Neuronal stem cell (in vitro differentiated cells): ENCODE measurements around the gene ACSF2.
A peak's percentile ranks its signal among the peaks of the same experiment; 100 is the strongest.

Experiments
- DNase-seq: peaks from one replicate; pipeline ENCODE4 v3.0.0-alpha.2; 2013; ENCODE audit warnings: low spot score
- H2AFZ ChIP-seq: one replicate; pipeline ENCODE4 v1.6.1; 2013; ENCODE audit warnings: mild to moderate bottlenecking, low read length, inconsistent platforms
- H2AK5ac ChIP-seq: 2 replicates; pipeline ENCODE4 v1.6.1; 2013; ENCODE audit warnings: low read depth, mild to moderate bottlenecking, inconsistent platforms, low read length, moderate library complexity, mixed read lengths
- H2BK120ac ChIP-seq: 2 replicates; pipeline ENCODE4 v1.6.1; 2013; ENCODE audit warnings: low read depth, mild to moderate bottlenecking, inconsistent platforms, low read length, moderate library complexity, mixed read lengths
- H2BK12ac ChIP-seq: one replicate; pipeline ENCODE4 v1.6.1; 2013; ENCODE audit warnings: low read length, inconsistent platforms
- H2BK15ac ChIP-seq: 2 replicates; pipeline ENCODE4 v1.6.1; 2013; ENCODE audit warnings: mild to moderate bottlenecking, low read length, inconsistent platforms, mixed read lengths
- H2BK5ac ChIP-seq: one replicate; pipeline ENCODE4 v1.6.1; 2013; ENCODE audit warnings: inconsistent platforms, mild to moderate bottlenecking, low read length, moderate library complexity
- H3K14ac ChIP-seq: one replicate; pipeline ENCODE4 v1.6.1; 2013; ENCODE audit warnings: low read length, inconsistent platforms
- H3K18ac ChIP-seq: 2 replicates; pipeline ENCODE4 v1.6.1; 2013; ENCODE audit warnings: low read length, inconsistent platforms
- H3K23ac ChIP-seq: 2 replicates; pipeline ENCODE4 v1.6.1; 2013; ENCODE audit warnings: low read depth, mild to moderate bottlenecking, mixed read lengths, low read length, inconsistent platforms; ENCODE audit not compliant: poor library complexity
- H3K27ac ChIP-seq: replicated peaks from 3 replicates; pipeline ENCODE4 v1.5.1; 2013; ENCODE audit warnings: low read length, inconsistent platforms
- H3K27me3 ChIP-seq, 3 experiments: 2 replicates each; pipeline ENCODE4 v1.6.1; 2013; ENCODE audit warnings: low read length in 3 of 3, mild to moderate bottlenecking in 2 of 3, inconsistent platforms in 1 of 3, low read depth in 1 of 3, mixed read lengths in 1 of 3, moderate library complexity in 1 of 3; ENCODE audit not compliant: control insufficient read depth in 3 of 3, insufficient read depth in 3 of 3
- H3K36me3 ChIP-seq, 2 donors: replicated peaks in 1 of 2; 2 replicates each; pipeline ENCODE4 v1.6.1; 2013; ENCODE audit warnings: low read length in 2 of 2; ENCODE audit not compliant: control insufficient read depth in 2 of 2, insufficient read depth in 2 of 2
- H3K4ac ChIP-seq: 2 replicates; pipeline ENCODE4 v1.6.1; 2013; ENCODE audit warnings: inconsistent platforms, mild to moderate bottlenecking, low read length, moderate library complexity
- H3K4me1 ChIP-seq, 2 donors: 1 replicate in 1 of 2; 2 replicates in 1 of 2; pipeline ENCODE4 v1.6.1; 2013; ENCODE audit warnings: low read length in 2 of 2, low read depth in 1 of 2; ENCODE audit not compliant: control insufficient read depth in 2 of 2, insufficient read depth in 1 of 2
- H3K4me2 ChIP-seq: one replicate; pipeline ENCODE4 v1.6.1; 2013; ENCODE audit warnings: mild to moderate bottlenecking, low read length, inconsistent platforms; ENCODE audit not compliant: insufficient read depth, poor library complexity, severe bottlenecking
- H3K4me3 ChIP-seq, 2 donors: 2 replicates each; pipeline ENCODE4 v1.5.1; 2013; ENCODE audit warnings: low read length in 2 of 2, mild to moderate bottlenecking in 2 of 2, inconsistent platforms in 1 of 2, moderate library complexity in 1 of 2
- H3K79me1 ChIP-seq: one replicate; pipeline ENCODE4 v1.6.1; 2013; ENCODE audit warnings: low read depth, mild to moderate bottlenecking, inconsistent platforms, low read length, moderate library complexity
- H3K9ac ChIP-seq: one replicate; pipeline ENCODE4 v1.6.1; 2013; ENCODE audit warnings: mild to moderate bottlenecking, low read depth, low read length, inconsistent platforms; ENCODE audit not compliant: poor library complexity
- H3K9me3 ChIP-seq, 2 donors: replicated peaks in 1 of 2; 2 replicates each; pipeline versions ENCODE3 to v1.6.1; 2013; ENCODE audit warnings: low read length in 2 of 2, mild to moderate bottlenecking in 2 of 2, inconsistent platforms in 1 of 2, low read depth in 1 of 2, mixed read lengths in 1 of 2, moderate library complexity in 1 of 2; ENCODE audit not compliant: control insufficient read depth in 2 of 2, insufficient read depth in 1 of 2
- H4K8ac ChIP-seq: one replicate; pipeline ENCODE4 v1.6.1; 2013; ENCODE audit warnings: low read depth, mild to moderate bottlenecking, inconsistent platforms, low read length, moderate library complexity
- H4K91ac ChIP-seq: one replicate; pipeline ENCODE4 v1.6.1; 2013; ENCODE audit warnings: low read length, low read depth, mild to moderate bottlenecking, inconsistent platforms; ENCODE audit not compliant: poor library complexity
- WGBS, 2 donors: extraction: QIAGEN DNeasy Blood & Tissue Kit; methylation state at CpG; one replicate each; pipeline ENCODE4 v1.1.7; 2013; ENCODE audit warnings: missing lambda C conversion rate in 2 of 2, mixed read lengths in 1 of 2; ENCODE audit not compliant: insufficient read length in 2 of 2, insufficient replicate concordance in 1 of 2; ENCODE audit errors: extremely low coverage in 2 of 2; 5-methylcytosine and 5-hydroxymethylcytosine counted together

ACSF2 gene

GRCh38 chr17:50388728-50389127 is 37.3 kb upstream of the ACSF2 start:
- WGBS, 2 donors = no CpG with 5 or more reads among the region's 3 CpGs
- no peak overlapping the region for H3K4me3 ChIP-seq

GRCh38 chr17:50389534-50389933 is 36.5 kb upstream of the ACSF2 start:
- Histone ChIP-seq H3K4me1 (no peaks in the 10 kb centered on the region), H3K23ac (no peak overlapping the region), H2BK15ac (no peak overlapping the region), H3K18ac (no peak overlapping the region), H2BK12ac (no peak overlapping the region), H3K27me3 (no peaks in the 10 kb centered on the region), H3K9me3 (no peaks in the 10 kb centered on the region), H4K8ac (no peak overlapping the region), H4K91ac (no peak overlapping the region), H2BK120ac (no peak overlapping the region), H2AK5ac (no peak overlapping the region), H2BK5ac (no peak overlapping the region), H3K36me3 (peaks cover 59 to 100% of the 10 kb centered on the region in 2 donors), H2AFZ (no peak overlapping the region), H3K79me1 (peaks cover 3% of the 10 kb centered on the region), H3K9ac (no peak overlapping the region), H3K27ac (no peak overlapping the region), H3K14ac (no peak overlapping the region), H3K4ac (no peak overlapping the region), H3K4me2 (no peak overlapping the region), H3K4me3 (no peak overlapping the region)
- WGBS, 2 donors = no CpG with 5 or more reads among the region's 6 CpGs
- no peak for DNase-seq

More at GRCh38 chr17:50388728-50389127, 37.3 kb upstream of the ACSF2 start:
- Histone ChIP-seq H3K23ac (no peak overlapping the region), H3K9ac (peak overlapping the region; percentile 3), H3K4ac (no peak overlapping the region), H2AK5ac (no peak overlapping the region), H3K27ac (no peak overlapping the region), H2BK12ac (no peak overlapping the region), H2BK120ac (no peak overlapping the region), H3K4me1 (no peaks in the 10 kb centered on the region), H3K4me2 (no peak overlapping the region), H3K9me3 (no peaks in the 10 kb centered on the region), H2BK5ac (no peak overlapping the region), H2BK15ac (no peak overlapping the region), H4K8ac (no peak overlapping the region), H3K14ac (no peak overlapping the region), H3K27me3 (no peaks in the 10 kb centered on the region), H3K36me3 (peaks cover 58 to 99% of the 10 kb centered on the region in 2 donors), H2AFZ (no peak overlapping the region), H3K79me1 (peaks cover 3% of the 10 kb centered on the region), H4K91ac (no peak overlapping the region), H3K18ac (no peak overlapping the region)
- no peak for DNase-seq

- WGBS, 2 donors = no CpG with 5 or more reads among the region's 6 CpGs
- H4K91ac ChIP-seq = no peak overlapping the region
- no peak overlapping the region for H3K27ac ChIP-seq
- no peak overlapping the region for H2BK15ac ChIP-seq
- no peak overlapping the region for H3K4me2 ChIP-seq
- peaks cover 5% of the 10 kb centered on the region for H3K79me1 ChIP-seq
- no peak overlapping the region for H3K4ac ChIP-seq
- H3K23ac ChIP-seq = no peak overlapping the region
- peaks cover 8 to 10% of the 10 kb centered on the region in 2 donors for H3K4me1 ChIP-seq
- no peak overlapping the region for H2BK120ac ChIP-seq
- no peak overlapping the region for H2AFZ ChIP-seq
- H3K14ac ChIP-seq = no peak overlapping the region
- DNase-seq = no peak
- peaks cover 46 to 85% of the 10 kb centered on the region in 2 donors for H3K36me3 ChIP-seq
- no peak overlapping the region for H4K8ac ChIP-seq
- no peak overlapping the region for H2AK5ac ChIP-seq
- H3K9ac ChIP-seq = no peak overlapping the region
- H2BK12ac ChIP-seq = no peak overlapping the region
- H2BK5ac ChIP-seq = no peak overlapping the region
- no peak overlapping the region for H3K4me3 ChIP-seq
- H3K18ac ChIP-seq = no peak overlapping the region
- no peaks in the 10 kb centered on the region for H3K27me3 ChIP-seq
- H3K9me3 ChIP-seq = no peaks in the 10 kb centered on the region
Observed at GRCh38 chr17:50392621-50393020, 33.4 kb upstream of the ACSF2 start.

- no peak overlapping the region for H2BK15ac ChIP-seq
- H3K4ac ChIP-seq = no peak overlapping the region
- WGBS, 2 donors = no CpG with 5 or more reads among the region's 5 CpGs
- H3K79me1 ChIP-seq = peaks cover 5% of the 10 kb centered on the region
- H3K23ac ChIP-seq = no peak overlapping the region
- no peak overlapping the region for H3K4me2 ChIP-seq
- H3K18ac ChIP-seq = no peak overlapping the region
- H2BK12ac ChIP-seq = no peak overlapping the region
- H2AFZ ChIP-seq = no peak overlapping the region
- H2BK5ac ChIP-seq = no peak overlapping the region
- no peak for DNase-seq
- H4K91ac ChIP-seq = no peak overlapping the region
- no peak overlapping the region for H3K4me3 ChIP-seq
- H3K27ac ChIP-seq = no peak overlapping the region
- H4K8ac ChIP-seq = no peak overlapping the region
- H3K4me1 ChIP-seq = peaks cover 10% of the 10 kb centered on the region in 2 donors
- no peak overlapping the region for H2BK120ac ChIP-seq
- no peak overlapping the region for H3K9ac ChIP-seq
- no peak overlapping the region for H2AK5ac ChIP-seq
- no peaks in the 10 kb centered on the region for H3K27me3 ChIP-seq
- no peak overlapping the region for H3K14ac ChIP-seq
- H3K9me3 ChIP-seq = no peaks in the 10 kb centered on the region
- H3K36me3 ChIP-seq = peaks cover 38 to 74% of the 10 kb centered on the region in 2 donors
Observed at GRCh38 chr17:50393700-50394099, 32.3 kb upstream of the ACSF2 start.
